Measurements from ENCODE around the gene NOL4L. TPM values are rescaled to one million over a fixed set of nuclear protein-coding genes. Genes with fewer than 3 reads are reported as not detected.

Gene NOL4L
- total and polyA plus RNA-seq, 9 donors: 3.3 to 17.1 (median 10.6) TPM

- TF ChIP-seq CTCF (IDR thresholded peaks at IDR 0.05): no peak
- no peak for DNase-seq
- Histone ChIP-seq H3K27me3 (no peaks in the 10 kb centered on the region), H3K4me1 (ENCODE audit: insufficient read depth) (no peaks in the 10 kb centered on the region), H3K27ac (no peak overlapping the region), H3K4me3 (no peak overlapping the region), H3K36me3 (no peaks in the 10 kb centered on the region), H3K9me3 (no peaks in the 10 kb centered on the region)
- 82 to 84% (median 82%) methylated on average over 4 of the region's 4 CpGs for WGBS, 3 donors
- intact Hi-C loops (cut with DNase I): no loop called here
Observed at GRCh38 chr20:32577657-32578056, 7.5 kb downstream of the NOL4L start.

GRCh38 chr20:32577023-32577422 is 8.1 kb downstream of the NOL4L start:
- no peaks in the 10 kb centered on the region for H3K36me3 ChIP-seq
- H3K9me3 ChIP-seq: no peaks in the 10 kb centered on the region
- intact Hi-C loops (cut with DNase I): no loop called here
- no peaks in the 10 kb centered on the region for H3K4me1 ChIP-seq (ENCODE audit: insufficient read depth)
- no peak for DNase-seq
- TF ChIP-seq CTCF (IDR thresholded peaks at IDR 0.05) (no peak), POLR2A (IDR thresholded peaks at IDR 0.05) (no peak), EP300 (IDR thresholded peaks at IDR 0.05) (no peak)
- 80 to 92% (median 87%) methylated on average over 7 of the region's 7 CpGs for WGBS, 3 donors
- no peak overlapping the region for H3K4me3 ChIP-seq
- H3K27ac ChIP-seq: no peak overlapping the region
- H3K27me3 ChIP-seq: no peaks in the 10 kb centered on the region

- H3K9me3 ChIP-seq: no peaks in the 10 kb centered on the region
- H3K36me3 ChIP-seq: no peaks in the 10 kb centered on the region
- DNase-seq: no peak
- H3K27me3 ChIP-seq: no peaks in the 10 kb centered on the region
- H3K27ac ChIP-seq: no peak overlapping the region
- no peak for TF ChIP-seq POLR2A (IDR thresholded peaks at IDR 0.05)
- TF ChIP-seq EP300 (IDR thresholded peaks at IDR 0.05): no peak
- TF ChIP-seq CTCF (IDR thresholded peaks at IDR 0.05): no peak
- no peaks in the 10 kb centered on the region for H3K4me1 ChIP-seq (ENCODE audit: insufficient read depth)
- intact Hi-C loops (cut with DNase I): no loop called here
- 80 to 90% (median 86%) methylated on average over 12 of the region's 12 CpGs for WGBS, 3 donors
- no peak overlapping the region for H3K4me3 ChIP-seq
Observed at GRCh38 chr20:32576560-32576959, 8.6 kb downstream of the NOL4L start.

GRCh38 chr20:32575805-32576204 is 9.3 kb downstream of the NOL4L start:
- no peaks in the 10 kb centered on the region for H3K9me3 ChIP-seq
- no peaks in the 10 kb centered on the region for H3K27me3 ChIP-seq
- no peak for DNase-seq
- no peak overlapping the region for H3K4me3 ChIP-seq
- intact Hi-C loops (cut with DNase I): no loop called here
- 81 to 87% (median 87%) methylated on average over 5 of the region's 5 CpGs for WGBS, 3 donors
- TF ChIP-seq POLR2A (IDR thresholded peaks at IDR 0.05) (no peak), CTCF (IDR thresholded peaks at IDR 0.05) (no peak), EP300 (IDR thresholded peaks at IDR 0.05) (no peak)
- H3K36me3 ChIP-seq: no peaks in the 10 kb centered on the region
- H3K27ac ChIP-seq: no peak overlapping the region
- H3K4me1 ChIP-seq (ENCODE audit: insufficient read depth): no peaks in the 10 kb centered on the region

GRCh38 chr20:32575227-32575581 is 9.9 kb downstream of the NOL4L start:
- Histone ChIP-seq H3K4me1 (ENCODE audit: insufficient read depth) (no peaks in the 10 kb centered on the region), H3K9me3 (no peaks in the 10 kb centered on the region), H3K4me3 (no peak overlapping the region), H3K27me3 (no peaks in the 10 kb centered on the region), H3K36me3 (no peaks in the 10 kb centered on the region), H3K27ac (no peak overlapping the region)
- no peak for DNase-seq
- intact Hi-C loops (cut with DNase I): no loop called here
- WGBS, 3 donors: 65 to 81% (median 80%) methylated on average over 9 of the region's 9 CpGs
- TF ChIP-seq CTCF (IDR thresholded peaks at IDR 0.05): no peak
- no peak for TF ChIP-seq EP300 (IDR thresholded peaks at IDR 0.05)
- TF ChIP-seq POLR2A (IDR thresholded peaks at IDR 0.05): no peak
